Stimulated activated CD8-positive, alpha-beta memory T cell treated with anti-CD3 and anti-CD28 coated beads, Interleukin-4, amount 100 ng/mL, for 48 hours (primary cell): ENCODE data around the gene TMEM117.

ENCODE experiments used
- DNase-seq: peaks from one replicate; pipeline ENCODE4 v3.0.0-alpha.2; 2020

The TMEM117 gene

DNA sequence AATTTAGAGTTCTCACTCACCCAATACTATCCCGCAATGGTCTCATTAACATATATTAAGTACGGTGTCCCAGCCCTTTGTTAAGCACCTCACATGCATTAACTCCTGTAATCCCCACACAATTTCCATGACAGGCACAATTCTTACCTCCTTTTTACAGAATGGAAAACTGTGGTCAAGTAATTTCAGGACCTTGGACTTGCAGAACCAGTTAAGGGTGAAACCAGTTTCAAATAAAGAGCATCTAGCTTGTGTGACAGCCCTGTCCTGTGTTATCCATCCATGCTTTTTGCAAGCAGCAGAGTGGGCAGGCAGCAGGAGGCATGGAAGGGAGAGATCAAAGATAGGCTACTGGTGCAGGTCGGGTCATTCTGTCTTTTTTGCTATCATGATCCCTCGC lies 569.4 kb downstream of the TMEM117 start:
- no peak for DNase-seq

DNA sequence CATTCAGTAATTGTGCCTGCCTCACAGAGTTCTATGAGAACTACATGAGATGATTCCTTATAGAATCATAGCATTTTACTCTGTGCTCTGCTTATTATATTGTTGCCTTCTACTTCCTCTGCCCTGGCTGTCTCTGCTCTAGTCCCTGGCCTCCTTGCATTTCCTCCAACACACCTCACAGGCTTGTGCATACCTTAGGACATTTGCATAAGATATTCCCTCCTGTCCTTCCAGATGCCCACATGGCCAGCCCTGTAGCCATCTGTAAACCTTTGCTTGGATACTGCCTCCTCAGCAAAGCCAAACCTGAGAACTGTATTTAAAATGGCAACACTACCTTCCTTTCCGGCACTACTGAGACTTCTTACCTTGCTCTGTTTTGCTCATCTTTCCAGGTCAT lies 586.7 kb downstream of the TMEM117 start:
- no peak for DNase-seq

DNA sequence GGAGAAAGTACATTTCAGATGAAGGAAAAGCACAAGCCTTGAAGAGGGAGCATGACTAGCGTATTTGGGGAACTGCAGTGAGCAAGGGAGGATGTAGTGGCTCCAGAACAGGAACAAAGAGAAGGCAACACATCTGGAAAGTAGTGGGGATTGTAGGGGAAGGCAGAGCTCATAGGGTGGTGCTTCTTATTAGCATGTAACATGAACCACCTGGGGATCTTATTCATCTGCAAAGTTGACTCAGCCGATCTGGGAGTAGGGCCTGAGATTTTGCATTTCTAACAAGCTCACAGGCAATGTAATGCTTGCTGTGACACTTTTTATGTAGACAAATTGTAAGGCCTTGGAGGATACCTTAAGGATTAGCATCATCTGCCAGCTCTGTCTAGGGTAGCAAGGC lies 592.9 kb downstream of the TMEM117 start:
- no peak for DNase-seq

DNA sequence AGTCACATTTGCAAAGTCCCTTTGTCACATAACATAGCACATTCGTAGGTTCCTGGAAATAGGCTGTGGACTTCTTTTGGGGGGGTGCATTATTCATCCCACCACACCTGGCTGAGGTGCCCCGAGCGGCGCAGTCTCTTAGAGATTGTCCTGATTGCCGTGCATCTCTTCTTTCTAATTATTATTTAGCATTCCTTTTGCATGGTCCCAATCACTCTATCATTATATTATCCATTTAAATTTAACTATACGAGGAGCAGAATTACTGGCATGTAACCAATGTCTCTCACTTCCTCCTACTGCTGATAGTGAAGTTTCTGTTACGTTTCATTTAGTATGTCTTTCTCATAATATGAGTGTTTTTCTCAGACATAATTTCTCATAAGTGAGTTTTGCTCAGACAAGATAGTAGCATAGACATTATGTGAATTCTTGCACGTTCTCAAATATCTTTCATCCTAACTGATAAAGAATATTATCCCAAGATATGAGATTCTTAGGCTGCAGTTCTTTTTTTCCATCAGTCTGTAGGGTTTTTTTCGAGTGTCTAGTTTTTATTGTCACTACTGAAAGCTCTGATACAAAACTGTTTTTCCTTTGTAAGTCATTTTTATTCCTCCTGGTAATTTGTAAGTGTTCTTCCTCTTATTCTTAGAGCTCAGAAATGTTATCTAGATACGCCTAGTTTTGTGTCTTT lies 595.9 kb downstream of the TMEM117 start:
- DNase-seq: no peak

DNA sequence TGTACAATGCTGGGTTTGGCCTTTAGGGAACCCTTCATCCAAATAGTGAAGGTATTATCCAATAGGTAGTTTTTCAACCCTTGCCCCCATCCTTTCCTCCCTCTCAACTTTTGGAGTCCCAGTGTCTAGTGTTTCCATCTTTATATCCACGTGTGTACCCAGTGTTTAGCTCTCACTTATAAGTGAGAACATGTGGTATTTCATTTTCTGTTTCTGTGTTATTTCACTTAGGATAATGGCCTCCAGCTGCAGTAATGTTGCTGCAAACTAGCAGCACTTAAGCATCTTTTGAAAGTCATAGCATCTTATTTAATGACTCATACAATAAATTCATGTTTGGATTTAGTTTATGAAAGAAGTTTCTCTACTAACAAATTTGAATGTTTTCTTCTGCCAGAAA lies 597.8 kb downstream of the TMEM117 start:
- no peak for DNase-seq

DNA sequence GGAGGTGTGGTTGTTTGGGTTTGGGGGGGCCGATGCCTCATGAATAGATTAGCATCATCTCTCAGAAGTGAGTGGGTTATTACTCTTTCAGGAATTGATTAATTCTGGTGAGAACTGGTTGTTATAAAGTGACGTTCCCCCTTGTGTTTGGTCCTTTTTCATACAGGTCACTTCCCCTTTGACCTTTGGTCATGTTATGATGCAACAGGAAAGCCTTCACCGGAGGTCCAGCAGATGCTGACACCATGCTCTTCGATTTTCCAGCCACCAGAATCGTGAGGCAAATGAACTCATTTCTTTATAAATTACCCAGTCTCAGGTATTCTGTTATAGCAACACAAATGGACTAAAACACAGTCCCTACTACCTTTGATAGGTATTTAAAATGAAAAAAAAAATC lies 600.9 kb downstream of the TMEM117 start:
- DNase-seq: no peak
